ENCODE measurements around the gene QTRT2.

QTRT2 gene

DNA sequence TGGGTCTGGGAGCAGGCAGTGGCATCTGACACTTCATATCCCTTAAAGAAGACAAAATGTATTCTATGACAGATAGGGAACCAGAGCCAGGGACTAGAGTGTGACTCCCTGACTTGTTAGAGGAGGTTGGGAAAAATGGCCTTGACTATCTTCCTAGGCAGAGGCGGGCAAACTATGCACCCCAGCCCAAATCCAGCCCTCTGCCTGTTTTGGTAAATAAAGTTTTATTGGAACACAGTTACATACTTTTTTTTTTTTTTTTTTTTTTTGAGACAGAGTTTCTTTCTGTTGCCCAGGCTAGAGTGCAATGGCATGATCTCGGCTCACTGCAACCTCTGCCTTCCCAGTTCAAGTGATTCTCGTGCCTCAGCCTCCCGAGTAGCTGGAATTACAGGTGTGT lies 47.3 kb downstream of the QTRT2 start:
- Histone ChIP-seq H3K36me3 (no peaks in the 10 kb centered on the region), H3K27me3 (ENCODE audit: insufficient read depth, low read depth, severe bottlenecking) (no peaks in the 10 kb centered on the region), H3K9me3 (ENCODE audit: severe bottlenecking) (no peaks in the 10 kb centered on the region), H3K27ac (no peak overlapping the region), H3K4me3 (ENCODE audit: low read depth, low read length) (no peak overlapping the region)
- TF ChIP-seq, protein P1, sequence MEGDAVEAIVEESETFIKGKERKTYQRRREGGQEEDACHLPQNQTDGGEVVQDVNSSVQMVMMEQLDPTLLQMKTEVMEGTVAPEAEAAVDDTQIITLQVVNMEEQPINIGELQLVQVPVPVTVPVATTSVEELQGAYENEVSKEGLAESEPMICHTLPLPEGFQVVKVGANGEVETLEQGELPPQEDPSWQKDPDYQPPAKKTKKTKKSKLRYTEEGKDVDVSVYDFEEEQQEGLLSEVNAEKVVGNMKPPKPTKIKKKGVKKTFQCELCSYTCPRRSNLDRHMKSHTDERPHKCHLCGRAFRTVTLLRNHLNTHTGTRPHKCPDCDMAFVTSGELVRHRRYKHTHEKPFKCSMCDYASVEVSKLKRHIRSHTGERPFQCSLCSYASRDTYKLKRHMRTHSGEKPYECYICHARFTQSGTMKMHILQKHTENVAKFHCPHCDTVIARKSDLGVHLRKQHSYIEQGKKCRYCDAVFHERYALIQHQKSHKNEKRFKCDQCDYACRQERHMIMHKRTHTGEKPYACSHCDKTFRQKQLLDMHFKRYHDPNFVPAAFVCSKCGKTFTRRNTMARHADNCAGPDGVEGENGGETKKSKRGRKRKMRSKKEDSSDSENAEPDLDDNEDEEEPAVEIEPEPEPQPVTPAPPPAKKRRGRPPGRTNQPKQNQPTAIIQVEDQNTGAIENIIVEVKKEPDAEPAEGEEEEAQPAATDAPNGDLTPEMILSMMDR (IDR thresholded peaks at IDR 0.05; ENCODE audit: low read depth, low read length): no peak
- no peak for DNase-seq

DNA sequence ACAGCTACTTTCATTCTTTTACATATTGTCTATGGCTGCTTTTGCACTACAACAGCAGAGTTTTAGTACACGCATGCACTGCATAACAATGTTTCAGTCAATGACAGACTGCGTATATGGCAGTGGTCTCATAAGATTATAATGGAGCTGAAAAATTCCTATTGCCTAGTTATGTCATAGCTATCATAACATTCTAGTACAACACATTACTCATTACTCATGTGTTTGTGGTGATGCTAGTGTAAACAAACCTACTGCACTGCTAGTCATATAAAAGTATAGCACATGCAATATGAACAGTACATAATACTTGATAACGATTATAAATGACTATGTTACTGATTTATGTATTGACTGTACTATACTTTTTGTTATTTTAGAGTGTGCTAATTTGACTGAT lies 47.9 kb downstream of the QTRT2 start:
- TF ChIP-seq, protein P1 (IDR thresholded peaks at IDR 0.05; ENCODE audit: low read depth, low read length): no peak
- no peaks in the 10 kb centered on the region for H3K27me3 ChIP-seq (ENCODE audit: insufficient read depth, low read depth, severe bottlenecking)
- no peak overlapping the region for H3K4me3 ChIP-seq (ENCODE audit: low read depth, low read length)
- no peaks in the 10 kb centered on the region for H3K36me3 ChIP-seq
- H3K9me3 ChIP-seq (ENCODE audit: severe bottlenecking): no peaks in the 10 kb centered on the region
- no peak overlapping the region for H3K27ac ChIP-seq
- DNase-seq: no peak

DNA sequence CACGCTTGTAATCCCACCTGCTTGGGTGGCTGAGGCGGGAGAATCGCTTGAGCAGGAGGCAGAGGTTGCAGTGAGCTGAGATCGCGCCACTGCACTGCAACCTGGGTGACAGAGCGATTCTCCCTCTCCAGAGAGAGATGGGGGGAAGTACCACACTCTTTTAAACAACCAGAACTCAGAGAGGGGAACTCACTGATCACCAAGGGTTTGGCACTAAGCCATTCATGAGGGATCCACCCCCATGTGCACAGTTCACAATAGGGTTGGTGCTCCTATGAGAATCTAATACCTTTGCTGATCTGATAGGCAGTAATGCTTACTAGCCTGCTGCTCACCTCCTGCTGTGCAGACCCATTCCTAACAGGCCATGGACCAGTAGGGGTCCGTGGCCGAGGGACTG lies 51.6 kb downstream of the QTRT2 start:
- Histone ChIP-seq H3K27me3 (ENCODE audit: insufficient read depth, low read depth, severe bottlenecking) (no peaks in the 10 kb centered on the region), H3K4me3 (ENCODE audit: low read depth, low read length) (no peak overlapping the region), H3K36me3 (no peaks in the 10 kb centered on the region), H3K27ac (no peak overlapping the region), H3K9me3 (ENCODE audit: severe bottlenecking) (no peaks in the 10 kb centered on the region)
- DNase-seq: no peak
- TF ChIP-seq, protein P1 (IDR thresholded peaks at IDR 0.05; ENCODE audit: low read depth, low read length): no peak

DNA sequence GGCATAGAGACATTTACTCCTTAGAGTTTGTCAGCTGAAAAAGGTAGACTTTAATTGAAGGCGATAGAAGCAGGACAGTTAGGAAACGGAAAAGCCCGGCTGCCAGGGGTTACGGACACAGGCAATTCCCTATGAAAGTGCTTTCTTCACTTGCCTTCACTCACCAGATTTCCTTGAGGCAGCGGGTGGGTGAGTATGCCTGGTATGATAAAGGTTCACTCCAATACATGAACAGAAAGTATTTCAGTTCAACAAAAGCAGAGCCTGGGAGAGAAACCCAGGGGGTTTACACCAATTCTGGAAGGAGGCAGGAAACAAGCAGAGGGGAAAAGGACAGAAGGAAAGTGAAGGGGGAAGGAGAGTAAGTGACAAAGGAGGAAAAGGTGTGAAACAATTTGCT lies 53.9 kb downstream of the QTRT2 start:
- TF ChIP-seq, protein P1 (IDR thresholded peaks at IDR 0.05; ENCODE audit: low read depth, low read length): no peak
- peak overlapping the region; percentile 22; the same call in 1 of the 2 replicates for H3K27ac ChIP-seq
- no peak for DNase-seq
- no peak overlapping the region for H3K4me3 ChIP-seq (ENCODE audit: low read depth, low read length)
- no peaks in the 10 kb centered on the region for H3K27me3 ChIP-seq (ENCODE audit: insufficient read depth, low read depth, severe bottlenecking)
- no peaks in the 10 kb centered on the region for H3K9me3 ChIP-seq (ENCODE audit: severe bottlenecking)
- H3K36me3 ChIP-seq: no peaks in the 10 kb centered on the region

DNA sequence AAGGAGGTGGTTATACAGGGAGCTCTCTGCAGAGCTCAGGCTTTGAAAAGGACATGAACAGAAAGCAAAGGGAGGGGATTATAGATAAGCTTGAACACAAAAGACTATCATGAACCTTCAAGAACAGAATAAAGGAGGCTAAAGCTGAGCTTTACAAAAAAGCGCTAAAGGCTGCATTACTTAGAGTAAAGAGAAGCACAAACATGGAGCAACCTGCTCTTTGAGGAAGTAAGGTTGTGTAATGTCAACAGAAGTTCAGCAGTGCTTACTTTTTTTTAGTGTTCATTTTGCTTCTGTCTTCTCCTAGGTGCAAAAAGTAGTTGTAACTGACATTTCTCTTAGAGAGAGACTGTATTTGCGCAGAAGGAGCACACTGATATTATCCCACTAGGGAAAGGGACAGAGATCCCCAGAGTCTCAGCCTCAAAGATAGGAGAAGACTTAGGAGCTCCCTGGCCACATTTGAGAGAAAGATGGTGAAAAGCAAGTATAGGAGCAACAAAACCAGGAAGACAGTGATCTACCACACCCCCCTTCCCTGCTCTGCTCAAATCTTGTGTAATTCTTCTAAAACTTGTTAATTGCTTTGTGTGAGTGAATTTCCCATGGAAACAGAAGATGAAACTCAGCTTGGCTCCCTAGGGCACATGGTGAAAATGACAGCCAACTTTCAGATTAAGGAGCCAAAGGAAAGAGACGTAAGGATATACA lies 54.7 kb downstream of the QTRT2 start:
- DNase-seq: no peak
- TF ChIP-seq, protein P1 (IDR thresholded peaks at IDR 0.05; ENCODE audit: low read depth, low read length): no peak
- no peak overlapping the region for H3K4me3 ChIP-seq (ENCODE audit: low read depth, low read length)
- H3K27me3 ChIP-seq (ENCODE audit: insufficient read depth, low read depth, severe bottlenecking): no peaks in the 10 kb centered on the region
- peak overlapping the region; percentile 22; the same call in 1 of the 2 replicates for H3K27ac ChIP-seq
- no peaks in the 10 kb centered on the region for H3K36me3 ChIP-seq
- no peaks in the 10 kb centered on the region for H3K9me3 ChIP-seq (ENCODE audit: severe bottlenecking)

DNA sequence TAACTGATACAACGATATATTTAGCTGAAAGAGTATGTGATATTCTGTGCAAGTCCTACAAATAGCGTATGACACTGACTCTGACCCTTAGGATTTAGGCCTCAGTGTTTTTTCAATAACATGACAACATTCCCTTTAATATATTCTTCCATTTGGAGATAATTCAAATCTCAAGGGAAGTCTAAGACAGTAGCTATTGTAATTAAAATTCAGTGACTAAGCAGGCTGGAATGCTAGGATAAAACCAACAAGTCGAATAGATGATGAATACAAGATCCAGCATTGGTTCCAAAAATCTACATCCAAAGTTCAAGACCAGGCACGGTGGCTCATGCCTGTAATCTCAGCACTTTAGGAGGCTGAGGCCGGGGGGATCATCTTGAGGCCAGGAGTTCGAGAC lies 56.2 kb downstream of the QTRT2 start:
- H3K27ac ChIP-seq: no peak overlapping the region
- H3K4me3 ChIP-seq (ENCODE audit: low read depth, low read length): no peak overlapping the region
- TF ChIP-seq, protein P1 (IDR thresholded peaks at IDR 0.05; ENCODE audit: low read depth, low read length): no peak
- H3K36me3 ChIP-seq: no peaks in the 10 kb centered on the region
- DNase-seq: no peak
- no peaks in the 10 kb centered on the region for H3K27me3 ChIP-seq (ENCODE audit: insufficient read depth, low read depth, severe bottlenecking)
- H3K9me3 ChIP-seq (ENCODE audit: severe bottlenecking): no peaks in the 10 kb centered on the region
